Right lobe of liver (tissue), 4 donors: Measurements from ENCODE around the gene CDC42BPA.

Experiments
- CTCF ChIP-seq, 4 donors: fragments of 200-600 bp in 3 of 4; fragments of 450-650 bp in 1 of 4; IDR thresholded peaks; one replicate each; pipeline versions ENCODE4 v1.5.1 to v1.8.0; 2016 to 2022; ENCODE audit warnings: antibody characterized with exemption in 4 of 4, mild to moderate bottlenecking in 2 of 4
- POLR2A ChIP-seq: fragments of 450-650 bp; IDR thresholded peaks from one replicate; pipeline ENCODE4 v1.6.1; 2017; ENCODE audit warnings: antibody characterized with exemption, mild to moderate bottlenecking
- donor health status: DM: no; HTN: no; CAD: no.
- donor health status: DM: no; HTN: no; CAD: no.
- donor health status: DM: no; HTN: yes; CAD: no.

GRCh38 chr1:227062306-227062705 lies 256.0 kb downstream of the CDC42BPA start:
- no peak for TF ChIP-seq CTCF (IDR thresholded peaks at IDR 0.05)
- TF ChIP-seq POLR2A, result no peak
